Neural cell (in vitro differentiated cells): ENCODE data around the gene MYB. TPM values are rescaled to one million over a fixed set of nuclear protein-coding genes. Genes with fewer than 3 reads are reported as not detected.
"Not testable (repeated sequence)": the region's sequence is repeated elsewhere in the genome, so short reads cannot be mapped to it uniquely, and the experiment has no call there.

ENCODE experiments used
- H2AFZ ChIP-seq: fragments of 200-600, 300-800 bp; sonication (generic), shearing (Covaris generic); 2 replicates; pipeline ENCODE4 v1.6.0; 2014; ENCODE audit warnings: low read depth, mild to moderate bottlenecking, antibody characterized with exemption, low read length, moderate library complexity
- H3F3A ChIP-seq: fragments of 200-600 bp; shearing (Covaris generic); 2 replicates; pipeline ENCODE4 v1.6.1; 2016; ENCODE audit warnings: mild to moderate bottlenecking, moderate library complexity, mixed read lengths, antibody characterized with exemption, low read length; ENCODE audit not compliant: insufficient read depth, poor library complexity, severe bottlenecking
- H3K27ac ChIP-seq: fragments of 200-600, 300-800 bp; sonication (generic), shearing (Covaris generic); 2 replicates; pipeline ENCODE4 v1.5.1; 2014; ENCODE audit warnings: mild to moderate bottlenecking, low read length, moderate library complexity
- H3K27me3 ChIP-seq: fragments of 300-800, 200-600 bp; sonication (generic), shearing (Covaris generic); 2 replicates; pipeline ENCODE4 v1.6.0; 2014; ENCODE audit warnings: mild to moderate bottlenecking, low read depth, low read length, moderate library complexity; ENCODE audit not compliant: insufficient read depth
- H3K36me3 ChIP-seq: fragments of 300-800, 200-600 bp; sonication (generic), shearing (Covaris generic); 2 replicates; pipeline ENCODE4 v1.5.1; 2014; ENCODE audit warnings: mild to moderate bottlenecking, antibody characterized with exemption, low read length, moderate library complexity; ENCODE audit not compliant: insufficient read depth
- H3K4me2 ChIP-seq: fragments of 300-800, 200-600 bp; sonication (generic), shearing (Covaris generic); 2 replicates; pipeline ENCODE4 v1.6.0; 2014; ENCODE audit warnings: mild to moderate bottlenecking, low read length
- H3K4me3 ChIP-seq: fragments of 300-800, 200-600 bp; sonication (generic), shearing (Covaris generic); 2 replicates; pipeline ENCODE4 v1.5.1; 2014; ENCODE audit warnings: mild to moderate bottlenecking, low read length, moderate library complexity
- H3K79me2 ChIP-seq: fragments of 200-600 bp; shearing (Covaris generic); replicated peaks from 2 replicates; pipeline ENCODE4 v1.6.0; 2014; ENCODE audit warnings: mild to moderate bottlenecking, low read length, moderate library complexity; ENCODE audit not compliant: insufficient read depth
- H3K9ac ChIP-seq: fragments of 300-800, 200-600 bp; sonication (generic), shearing (Covaris generic); 2 replicates; pipeline ENCODE4 v1.6.1; 2016; ENCODE audit warnings: mild to moderate bottlenecking, low read length, mixed read lengths
- H3K9me2 ChIP-seq: fragments of 200-600 bp; shearing (Covaris generic); 2 replicates; pipeline ENCODE4 v1.6.1; 2016; ENCODE audit warnings: mild to moderate bottlenecking, low read length, mixed read lengths; ENCODE audit not compliant: insufficient read depth
- H3K9me3 ChIP-seq: fragments of 200-600, 300-800 bp; sonication (generic), shearing (Covaris generic); 2 replicates; pipeline ENCODE4 v1.6.1; 2016; ENCODE audit warnings: mild to moderate bottlenecking, mixed run types, low read length, moderate library complexity, mixed read lengths
- H4K20me1 ChIP-seq: fragments of 200-600 bp; shearing (Covaris generic); 2 replicates; pipeline ENCODE4 v1.6.1; 2016; ENCODE audit warnings: mild to moderate bottlenecking, mixed run types; ENCODE audit not compliant: insufficient read depth
- CTCF ChIP-seq: fragments of 450-650 bp; IDR thresholded peaks from 2 replicates; pipeline ENCODE4 v1.5.1; 2014; ENCODE audit warnings: antibody characterized with exemption, mild to moderate bottlenecking, moderate library complexity; ENCODE audit not compliant: poor library complexity, severe bottlenecking
- EP300 ChIP-seq: fragments of 450-650 bp; conservative IDR thresholded peaks from 2 replicates; pipeline ENCODE4 v1.6.1; 2014; ENCODE audit warnings: antibody characterized with exemption, mild to moderate bottlenecking, moderate library complexity; ENCODE audit not compliant: poor library complexity, severe bottlenecking
- EZH2 ChIP-seq: fragments of 200-600, 300-800 bp; shearing (Covaris generic), sonication (generic); IDR thresholded peaks from 2 replicates; pipeline ENCODE4 v1.6.1; 2014; ENCODE audit warnings: antibody characterized with exemption, low read length, borderline replicate concordance, mild to moderate bottlenecking; ENCODE audit not compliant: insufficient read depth, poor library complexity, severe bottlenecking
- MXI1 ChIP-seq: fragments of 450-650 bp; conservative IDR thresholded peaks from 2 replicates; pipeline ENCODE4 v1.6.1; 2014; ENCODE audit warnings: antibody characterized with exemption, mild to moderate bottlenecking; ENCODE audit not compliant: poor library complexity, severe bottlenecking
- POLR2AphosphoS5 ChIP-seq: IDR thresholded peaks from 2 replicates; pipeline ENCODE4 v1.6.1; 2012
- RAD21 ChIP-seq: fragments of 450-650 bp; conservative IDR thresholded peaks from 2 replicates; pipeline ENCODE4 v1.6.1; 2014; ENCODE audit warnings: antibody characterized with exemption, mild to moderate bottlenecking, moderate library complexity
- SMC3 ChIP-seq: fragments of 450-650 bp; conservative IDR thresholded peaks from 2 replicates; pipeline ENCODE4 v1.6.1; 2014; ENCODE audit warnings: antibody characterized with exemption, mild to moderate bottlenecking, moderate library complexity; ENCODE audit not compliant: poor library complexity
- TAF1 ChIP-seq: IDR thresholded peaks from 2 replicates; pipeline ENCODE4 v1.6.1; 2012; ENCODE audit warnings: low read depth
- polyA plus RNA-seq: library from polyadenylated mRNA; depleted of rRNA; stranded (reverse); fragments of >200 nt; gene quantifications from 2 replicates; pipeline ENCODE4 v1.2.3, GENCODE V29; 2014

The MYB gene
- polyA plus RNA-seq, 1 donor from 2014 or later: 4.0 TPM

- Histone ChIP-seq H3K27ac (no peak overlapping the region), H3K4me2 (no peak overlapping the region), H3K9me3 (no peaks in the 10 kb centered on the region), H3K9ac (no peak overlapping the region), H3K9me2 (no peaks in the 10 kb centered on the region), H3K4me3 (no peak overlapping the region), H3K27me3 (no peaks in the 10 kb centered on the region), H2AFZ (no peak overlapping the region), H3K79me2 (no peaks in the 10 kb centered on the region), H3F3A (no peaks in the 10 kb centered on the region), H3K36me3 (no peaks in the 10 kb centered on the region), H4K20me1 (no peaks in the 10 kb centered on the region)
- TF ChIP-seq EP300 (no peak), CTCF (no peak), MXI1 (no peak), EZH2 (no peak), TAF1 (no peak)
These were observed 17.7 kb upstream of the MYB start for GRCh38 chr6:135163440-135163738.

- not testable (repeated sequence) for H3K4me3 ChIP-seq, H2AFZ ChIP-seq, H3K27me3 ChIP-seq, H3K9me2 ChIP-seq, H3K4me2 ChIP-seq, H4K20me1 ChIP-seq, H3K79me2 ChIP-seq, H3K27ac ChIP-seq, H3K9me3 ChIP-seq, H3K36me3 ChIP-seq, H3K9ac ChIP-seq, H3F3A ChIP-seq
These were observed 16.7 kb upstream of the MYB start for GRCh38 chr6:135164387-135164786.

- Histone ChIP-seq H3K9me2 (no peaks in the 10 kb centered on the region), H3K4me2 (no peak overlapping the region), H2AFZ (no peak overlapping the region), H3K4me3 (no peak overlapping the region), H3K27ac (no peak overlapping the region), H4K20me1 (no peaks in the 10 kb centered on the region), H3K9ac (no peak overlapping the region), H3K9me3 (no peaks in the 10 kb centered on the region), H3K79me2 (no peaks in the 10 kb centered on the region), H3K27me3 (no peaks in the 10 kb centered on the region), H3K36me3 (no peaks in the 10 kb centered on the region), H3F3A (no peaks in the 10 kb centered on the region)
- TF ChIP-seq CTCF (no peak), SMC3 (no peak), MXI1 (no peak), EZH2 (no peak), RAD21 (no peak), EP300 (no peak), POLR2AphosphoS5 (no peak)
These were observed 16.1 kb upstream of the MYB start for GRCh38 chr6:135165031-135165430.
